ENCODE measurements around the gene FAM13A.

Gene FAM13A

GRCh38 chr4:88779431-88779830 lies 277.6 kb downstream of the FAM13A start:
- no peak for DNase-seq (ENCODE audit: insufficient read length, low spot score)
- TF ChIP-seq POLR2AphosphoS5 (IDR thresholded peaks at IDR 0.05; ENCODE audit: low read depth, low read length) (no peak), PAX5 (IDR thresholded peaks at IDR 0.05; ENCODE audit: insufficient read depth, low read length, severe bottlenecking) (no peak), SPI1 (IDR thresholded peaks at IDR 0.05; ENCODE audit: low read depth, low read length) (no peak), POU2F2 (IDR thresholded peaks at IDR 0.05; ENCODE audit: low read depth, low read length) (no peak), TAF1 (IDR thresholded peaks at IDR 0.05; ENCODE audit: low read depth, low read length) (no peak), POLR2A (IDR thresholded peaks at IDR 0.05; ENCODE audit: low read depth, low read length) (no peak)
- FAIRE-seq, result no peak

- DNase-seq (ENCODE audit: insufficient read length, low spot score) (no peak), FAIRE-seq (peak; percentile 83)
- TF ChIP-seq SPI1 (IDR thresholded peaks at IDR 0.05; ENCODE audit: low read depth, low read length) (peak; percentile 51; the same call in 1 of the 2 replicates), PAX5 (IDR thresholded peaks at IDR 0.05; ENCODE audit: insufficient read depth, low read length, severe bottlenecking) (no peak)
Observed at GRCh38 chr4:88775529-88775928, 281.5 kb downstream of the FAM13A start.

- no peak for DNase-seq (ENCODE audit: insufficient read length, low spot score)
- TF ChIP-seq PAX5 (IDR thresholded peaks at IDR 0.05; ENCODE audit: insufficient read depth, low read length, severe bottlenecking) (no peak), SPI1 (IDR thresholded peaks at IDR 0.05; ENCODE audit: low read depth, low read length) (no peak), TAF1 (IDR thresholded peaks at IDR 0.05; ENCODE audit: low read depth, low read length) (no peak), POLR2AphosphoS5 (IDR thresholded peaks at IDR 0.05; ENCODE audit: low read depth, low read length) (no peak), POU2F2 (IDR thresholded peaks at IDR 0.05; ENCODE audit: low read depth, low read length) (no peak), POLR2A (IDR thresholded peaks at IDR 0.05; ENCODE audit: low read depth, low read length) (no peak)
- no peak for FAIRE-seq
Observed at GRCh38 chr4:88775026-88775425, 282.0 kb downstream of the FAM13A start.

GRCh38 chr4:88771883-88772450 lies 285.0 kb downstream of the FAM13A start:
- DNase-seq (ENCODE audit: insufficient read length, low spot score) (no peak), FAIRE-seq (no peak)
- TF ChIP-seq TAF1 (IDR thresholded peaks at IDR 0.05; ENCODE audit: low read depth, low read length), result no peak
- no peak for TF ChIP-seq POLR2A (IDR thresholded peaks at IDR 0.05; ENCODE audit: low read depth, low read length)
- TF ChIP-seq SPI1 (IDR thresholded peaks at IDR 0.05; ENCODE audit: low read depth, low read length), result no peak
- TF ChIP-seq POU2F2 (IDR thresholded peaks at IDR 0.05; ENCODE audit: low read depth, low read length), result no peak
- TF ChIP-seq PAX5 (IDR thresholded peaks at IDR 0.05; ENCODE audit: insufficient read depth, low read length, severe bottlenecking), result no peak
- no peak for TF ChIP-seq POLR2AphosphoS5 (IDR thresholded peaks at IDR 0.05; ENCODE audit: low read depth, low read length)

GRCh38 chr4:88765729-88766128 lies 291.3 kb downstream of the FAM13A start:
- no peak for FAIRE-seq
- TF ChIP-seq POU2F2 (IDR thresholded peaks at IDR 0.05; ENCODE audit: low read depth, low read length) (no peak), POLR2AphosphoS5 (IDR thresholded peaks at IDR 0.05; ENCODE audit: low read depth, low read length) (no peak), PAX5 (IDR thresholded peaks at IDR 0.05; ENCODE audit: insufficient read depth, low read length, severe bottlenecking) (no peak), SPI1 (IDR thresholded peaks at IDR 0.05; ENCODE audit: low read depth, low read length) (no peak), POLR2A (IDR thresholded peaks at IDR 0.05; ENCODE audit: low read depth, low read length) (no peak), TAF1 (IDR thresholded peaks at IDR 0.05; ENCODE audit: low read depth, low read length) (no peak)
- DNase-seq (ENCODE audit: insufficient read length, low spot score), result no peak

- DNase-seq (ENCODE audit: insufficient read length, low spot score) (no peak), FAIRE-seq (no peak)
- TF ChIP-seq SPI1 (IDR thresholded peaks at IDR 0.05; ENCODE audit: low read depth, low read length), result no peak
- TF ChIP-seq TAF1 (IDR thresholded peaks at IDR 0.05; ENCODE audit: low read depth, low read length), result no peak
- no peak for TF ChIP-seq POLR2A (IDR thresholded peaks at IDR 0.05; ENCODE audit: low read depth, low read length)
- no peak for TF ChIP-seq POLR2AphosphoS5 (IDR thresholded peaks at IDR 0.05; ENCODE audit: low read depth, low read length)
- TF ChIP-seq PAX5 (IDR thresholded peaks at IDR 0.05; ENCODE audit: insufficient read depth, low read length, severe bottlenecking), result no peak
- no peak for TF ChIP-seq POU2F2 (IDR thresholded peaks at IDR 0.05; ENCODE audit: low read depth, low read length)
Observed at GRCh38 chr4:88763075-88763474, 293.9 kb downstream of the FAM13A start.

- FAIRE-seq (no peak), DNase-seq (ENCODE audit: insufficient read length, low spot score) (no peak)
- TF ChIP-seq POLR2AphosphoS5 (IDR thresholded peaks at IDR 0.05; ENCODE audit: low read depth, low read length) (no peak), POU2F2 (IDR thresholded peaks at IDR 0.05; ENCODE audit: low read depth, low read length) (no peak), POLR2A (IDR thresholded peaks at IDR 0.05; ENCODE audit: low read depth, low read length) (no peak), TAF1 (IDR thresholded peaks at IDR 0.05; ENCODE audit: low read depth, low read length) (no peak), SPI1 (IDR thresholded peaks at IDR 0.05; ENCODE audit: low read depth, low read length) (no peak), PAX5 (IDR thresholded peaks at IDR 0.05; ENCODE audit: insufficient read depth, low read length, severe bottlenecking) (no peak)
Observed at GRCh38 chr4:88761861-88762523, 295.0 kb downstream of the FAM13A start.

GRCh38 chr4:88761342-88761741 lies 295.6 kb downstream of the FAM13A start:
- TF ChIP-seq TAF1 (IDR thresholded peaks at IDR 0.05; ENCODE audit: low read depth, low read length), result no peak
- TF ChIP-seq POU2F2 (IDR thresholded peaks at IDR 0.05; ENCODE audit: low read depth, low read length), result no peak
- TF ChIP-seq POLR2A (IDR thresholded peaks at IDR 0.05; ENCODE audit: low read depth, low read length), result no peak
- TF ChIP-seq POLR2AphosphoS5 (IDR thresholded peaks at IDR 0.05; ENCODE audit: low read depth, low read length), result no peak
- TF ChIP-seq PAX5 (IDR thresholded peaks at IDR 0.05; ENCODE audit: insufficient read depth, low read length, severe bottlenecking), result no peak

GRCh38 chr4:88759895-88760290 lies 297.1 kb downstream of the FAM13A start:
- FAIRE-seq (no peak), DNase-seq (ENCODE audit: insufficient read length, low spot score) (no peak)
- TF ChIP-seq POU2F2 (IDR thresholded peaks at IDR 0.05; ENCODE audit: low read depth, low read length) (no peak), POLR2A (IDR thresholded peaks at IDR 0.05; ENCODE audit: low read depth, low read length) (no peak), SPI1 (IDR thresholded peaks at IDR 0.05; ENCODE audit: low read depth, low read length) (no peak), TAF1 (IDR thresholded peaks at IDR 0.05; ENCODE audit: low read depth, low read length) (no peak), POLR2AphosphoS5 (IDR thresholded peaks at IDR 0.05; ENCODE audit: low read depth, low read length) (no peak), PAX5 (IDR thresholded peaks at IDR 0.05; ENCODE audit: insufficient read depth, low read length, severe bottlenecking) (no peak)

More at GRCh38 chr4:88761342-88761741, 295.6 kb downstream of the FAM13A start:
- FAIRE-seq (no peak), DNase-seq (ENCODE audit: insufficient read length, low spot score) (no peak)

Measured in GM12891 (cell line).